HG03457 (cell line): ENCODE measurements around the gene FUT9.

Experiments used
- ATAC-seq: cut with Tn5 transposase; IDR thresholded peaks from one replicate; pipeline ENCODE4 v1.9.1; 2021; ENCODE audit warnings: moderate number of reproducible peaks; ENCODE audit not compliant: unreplicated experiment

The FUT9 gene

DNA sequence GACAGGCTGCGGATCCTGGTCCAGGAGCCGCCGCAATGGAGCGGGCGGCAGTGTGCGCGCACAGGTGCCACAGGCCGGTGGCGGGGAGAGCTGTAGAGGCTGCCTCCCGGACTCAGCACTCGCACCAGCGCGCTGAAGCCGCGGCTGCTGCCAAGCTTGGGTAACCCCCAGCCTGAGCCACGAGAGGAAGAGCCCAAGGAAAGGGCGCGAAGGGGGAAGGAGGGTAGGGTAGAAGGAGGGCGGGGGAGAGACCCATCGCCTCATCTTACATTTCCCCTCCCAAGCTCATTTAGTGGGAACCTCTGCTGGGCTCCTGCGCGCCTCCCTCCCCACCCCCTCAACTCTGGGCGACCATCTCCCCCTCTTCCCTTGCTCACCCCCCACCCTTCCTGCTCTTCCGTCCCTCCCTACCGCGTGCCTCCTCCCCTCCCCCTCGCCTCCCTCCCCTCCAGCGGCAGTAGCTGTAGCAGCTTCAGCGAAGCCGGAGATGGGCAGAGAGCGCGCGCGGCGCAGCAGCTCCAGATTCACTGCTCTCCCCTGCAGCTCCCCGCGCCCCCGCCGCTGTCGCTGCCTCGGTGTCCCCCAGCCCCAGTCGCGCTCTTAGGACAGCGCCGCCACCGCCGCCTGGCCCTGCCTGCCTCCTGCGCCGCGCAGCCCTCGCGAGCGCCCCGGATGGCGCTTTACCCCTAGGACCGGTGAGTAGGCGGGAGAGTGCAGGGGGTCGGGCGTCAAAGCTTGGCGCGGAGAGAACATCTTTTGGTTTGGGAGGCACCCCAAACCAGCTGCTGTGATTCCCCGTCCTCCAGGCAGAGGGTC is at the start of gene FUT9:
Gene FUT9, plus strand, starts transcription at position 457 of the 816 bp plus-strand sequence. CDS start 187,182 bp downstream, outside the sequence.
- ATAC-seq = no peak

DNA sequence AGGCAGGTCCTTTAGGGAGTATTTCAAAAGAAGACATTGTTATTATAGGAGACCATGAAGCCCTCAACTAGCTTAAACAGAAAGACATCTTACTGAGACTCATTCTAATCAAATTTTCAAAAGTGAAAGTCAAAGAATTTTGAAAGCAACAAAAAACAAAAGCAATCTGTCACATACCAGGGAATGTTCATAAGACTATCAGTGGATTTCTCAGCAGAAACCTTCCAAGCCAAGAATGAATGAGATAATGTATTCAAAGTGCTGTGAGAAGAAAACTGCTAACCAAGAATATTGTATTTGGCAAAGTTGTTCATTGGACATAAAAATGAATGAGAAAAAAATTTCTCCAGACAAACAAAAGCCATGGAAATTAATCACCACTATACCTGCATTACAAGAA is 48.2 kb upstream of the FUT9 start:
- no peak for ATAC-seq

DNA sequence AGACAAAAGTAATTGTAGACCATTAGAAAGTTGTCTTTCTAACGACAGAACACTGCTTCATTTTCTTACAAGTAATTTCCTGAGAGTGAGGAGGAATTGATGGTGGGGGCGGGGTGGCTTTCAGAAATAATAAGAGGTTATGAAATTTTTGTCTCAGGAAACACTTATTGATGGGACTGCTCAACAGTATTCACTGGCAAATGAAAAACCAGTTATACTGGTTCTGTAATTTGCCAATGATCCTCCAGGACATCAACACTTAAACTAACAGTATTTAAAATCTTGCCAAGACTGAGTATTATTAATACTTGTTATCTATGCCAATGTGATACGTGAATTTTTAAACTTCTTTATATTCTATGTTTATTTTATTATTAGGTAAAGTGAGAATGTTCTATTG is 41.8 kb upstream of the FUT9 start:
- ATAC-seq = no peak

DNA sequence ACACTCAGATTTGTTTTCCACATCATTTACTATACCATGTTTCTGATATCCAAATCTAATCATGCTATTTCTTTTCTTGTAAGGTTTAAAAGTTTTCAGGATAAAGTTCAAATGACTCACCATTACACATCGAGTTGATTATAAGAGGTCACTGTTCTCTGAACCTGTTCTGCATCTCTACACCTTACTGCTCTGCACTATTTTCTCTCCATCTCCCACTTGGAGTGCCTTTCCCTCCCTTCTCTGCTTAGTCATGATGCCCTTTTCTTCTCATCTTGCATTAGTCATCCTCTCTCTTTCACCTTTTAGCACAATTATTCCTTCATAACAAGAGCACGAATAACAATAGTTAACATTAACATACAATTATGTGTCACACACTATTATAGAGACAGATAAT is 37.5 kb upstream of the FUT9 start:
- no peak for ATAC-seq

DNA sequence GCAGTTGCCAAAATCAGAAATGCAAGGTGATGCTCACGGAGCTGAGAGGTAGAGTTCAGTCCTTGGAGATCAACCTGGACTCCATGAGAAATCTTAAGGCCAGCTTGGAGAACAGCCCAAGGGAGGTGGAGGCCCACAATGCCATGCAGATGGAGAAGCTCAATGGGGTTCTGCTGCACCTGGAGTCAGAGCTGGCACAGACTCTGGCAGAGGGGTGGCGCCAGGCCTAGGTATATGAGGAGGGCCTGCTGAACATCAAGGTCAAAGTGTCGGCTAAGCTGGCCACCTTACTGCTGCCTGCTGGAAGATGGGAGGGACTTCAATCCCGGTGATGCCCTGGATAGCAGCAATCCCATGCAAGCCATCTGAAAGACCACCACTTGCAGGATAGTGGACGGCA is 23.9 kb upstream of the FUT9 start:
- ATAC-seq = no peak

DNA sequence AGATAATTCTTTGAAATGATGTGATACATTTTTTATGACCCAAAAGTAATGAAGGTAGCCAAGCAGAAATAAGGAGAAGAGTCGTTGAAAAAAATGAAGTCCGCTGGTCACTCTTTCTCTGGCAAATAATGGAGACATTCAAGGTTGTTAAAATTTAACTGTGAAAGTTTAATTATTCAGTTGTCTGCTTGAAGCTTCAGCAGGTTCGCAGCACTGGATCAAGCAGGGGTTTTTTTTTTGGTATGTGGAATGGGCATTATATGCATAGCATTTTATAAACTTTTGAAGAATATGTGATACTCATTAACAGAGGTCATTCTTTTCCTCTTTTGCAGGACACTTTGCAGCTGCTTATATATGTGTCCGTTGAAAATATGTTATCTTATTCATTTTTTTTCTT is 21.6 kb upstream of the FUT9 start:
- no peak for ATAC-seq

DNA sequence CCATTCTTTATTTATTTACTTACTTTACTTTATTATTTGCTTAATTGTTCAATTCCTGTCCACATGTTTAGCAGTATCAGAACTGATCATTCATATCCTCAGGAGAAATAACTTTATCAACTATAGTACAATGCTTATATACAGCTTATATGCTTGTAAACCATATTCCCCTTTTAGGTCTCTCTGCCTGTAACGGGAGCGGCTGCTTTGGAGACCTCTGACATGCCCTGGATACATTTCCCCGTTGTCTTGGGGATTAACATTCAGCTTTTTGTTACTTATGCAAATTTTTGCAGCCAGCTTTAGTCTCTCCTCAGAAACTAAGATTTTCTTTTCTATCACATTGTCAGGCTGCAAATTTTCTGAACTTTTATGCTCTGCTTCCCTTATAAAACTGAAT is 17.6 kb upstream of the FUT9 start:
- ATAC-seq = no peak

DNA sequence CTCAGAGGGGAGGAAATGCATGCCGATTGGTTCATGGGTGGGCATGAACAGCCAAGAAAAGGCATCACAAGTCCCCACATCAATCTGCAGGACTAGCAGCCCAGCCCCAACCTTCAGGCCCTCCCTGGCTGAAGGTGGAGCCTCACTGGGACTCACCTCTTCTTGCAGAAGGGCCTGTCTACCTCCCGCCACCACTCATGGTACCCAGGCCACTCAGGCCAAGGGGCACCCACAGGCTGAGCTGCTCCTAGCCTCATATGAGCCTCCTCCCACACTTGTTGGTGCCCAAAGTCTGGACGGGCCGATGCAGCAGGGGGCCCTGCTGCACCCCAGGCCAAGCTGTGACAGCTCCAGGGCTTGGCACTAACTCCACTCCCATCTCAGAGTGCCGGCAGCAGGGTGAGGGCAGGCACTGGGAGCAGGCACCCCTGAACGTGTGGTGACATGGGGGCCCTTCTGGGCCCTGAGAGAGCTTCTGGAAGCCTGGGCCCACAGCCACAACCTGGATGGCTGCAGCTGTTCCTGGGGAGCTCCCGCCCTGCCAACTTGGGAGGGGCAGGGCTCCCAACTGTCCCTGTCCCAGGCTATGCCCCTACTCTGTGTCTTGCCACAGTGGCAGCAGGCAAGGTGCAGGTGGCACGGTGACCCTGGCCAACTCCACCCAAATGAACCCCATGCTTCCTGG is 13.7 kb upstream of the FUT9 start:
- no peak for ATAC-seq

DNA sequence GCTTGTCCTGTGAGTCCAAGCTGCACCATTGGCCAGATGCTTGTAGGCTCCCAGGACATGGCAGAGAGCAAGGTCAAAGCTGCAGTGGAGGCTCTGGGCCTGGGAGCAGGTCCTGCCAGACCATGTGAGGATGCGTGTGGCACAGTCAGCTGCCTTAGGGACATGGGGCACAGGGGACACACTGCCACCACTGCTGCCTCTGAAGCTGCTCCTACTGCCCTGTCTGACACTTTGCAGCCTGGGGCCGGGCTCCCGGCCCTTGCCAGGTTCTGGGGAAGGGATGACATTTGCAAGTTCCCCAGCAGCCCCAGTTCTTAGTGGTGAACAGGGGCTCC is 13.2 kb upstream of the FUT9 start:
- ATAC-seq = no peak

DNA sequence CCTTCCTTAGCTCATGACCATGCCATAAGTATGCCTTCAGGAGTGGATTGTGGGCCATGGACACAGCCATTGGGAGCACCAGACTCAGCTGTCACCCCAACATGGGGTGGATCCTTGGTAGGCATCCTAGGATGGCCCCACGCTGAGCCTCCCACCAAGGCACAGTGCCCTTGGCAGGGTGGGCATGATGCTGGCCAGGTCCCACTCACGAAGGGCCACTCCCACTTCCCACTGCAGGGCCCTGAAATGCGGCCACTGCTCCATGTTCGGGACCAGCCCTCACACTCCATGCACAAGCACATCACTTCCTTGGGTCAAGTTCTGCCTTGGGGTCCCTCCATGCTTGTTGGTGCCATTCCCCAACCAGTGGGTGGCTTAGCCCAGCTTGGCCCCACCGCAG is 12.9 kb upstream of the FUT9 start:
- ATAC-seq = no peak

DNA sequence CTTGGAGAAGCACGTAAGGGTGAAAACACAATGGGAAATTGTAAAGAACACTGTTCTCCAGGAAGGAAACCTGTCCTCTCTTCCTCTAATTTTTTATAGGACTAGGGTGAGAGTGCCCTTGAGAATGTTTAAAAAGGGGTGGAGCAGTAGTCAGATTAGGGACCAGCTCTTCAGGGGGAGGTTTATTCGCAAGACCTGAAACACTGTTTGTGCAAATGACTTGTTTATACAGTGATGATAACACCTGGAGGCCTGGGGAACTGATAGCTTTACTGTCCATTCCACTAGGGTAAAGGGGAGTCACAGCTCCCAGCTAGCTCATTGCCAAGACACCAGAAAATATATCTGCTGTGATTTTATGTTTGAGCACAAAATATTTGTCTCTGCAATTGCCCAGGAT is 8.1 kb upstream of the FUT9 start:
- no peak for ATAC-seq

DNA sequence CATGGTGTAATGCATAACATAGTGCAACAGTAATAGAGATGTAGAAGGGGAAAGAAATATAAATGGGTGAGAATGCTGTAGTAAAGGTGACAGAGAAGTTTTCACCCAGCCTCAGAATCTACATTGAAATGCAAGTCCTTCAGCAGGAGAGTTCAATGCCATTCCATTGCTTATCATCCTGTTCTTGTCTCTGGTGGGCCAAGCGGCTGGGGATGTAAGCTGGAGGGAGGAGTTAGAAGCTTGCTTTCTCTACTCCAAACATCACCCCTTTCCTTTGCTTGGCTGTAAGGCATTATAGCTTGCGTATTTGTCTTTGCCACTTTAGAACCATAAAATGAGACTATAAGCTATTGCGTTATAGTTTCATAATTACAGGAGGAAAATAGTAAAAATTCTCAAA is 2.2 kb upstream of the FUT9 start:
- no peak for ATAC-seq

DNA sequence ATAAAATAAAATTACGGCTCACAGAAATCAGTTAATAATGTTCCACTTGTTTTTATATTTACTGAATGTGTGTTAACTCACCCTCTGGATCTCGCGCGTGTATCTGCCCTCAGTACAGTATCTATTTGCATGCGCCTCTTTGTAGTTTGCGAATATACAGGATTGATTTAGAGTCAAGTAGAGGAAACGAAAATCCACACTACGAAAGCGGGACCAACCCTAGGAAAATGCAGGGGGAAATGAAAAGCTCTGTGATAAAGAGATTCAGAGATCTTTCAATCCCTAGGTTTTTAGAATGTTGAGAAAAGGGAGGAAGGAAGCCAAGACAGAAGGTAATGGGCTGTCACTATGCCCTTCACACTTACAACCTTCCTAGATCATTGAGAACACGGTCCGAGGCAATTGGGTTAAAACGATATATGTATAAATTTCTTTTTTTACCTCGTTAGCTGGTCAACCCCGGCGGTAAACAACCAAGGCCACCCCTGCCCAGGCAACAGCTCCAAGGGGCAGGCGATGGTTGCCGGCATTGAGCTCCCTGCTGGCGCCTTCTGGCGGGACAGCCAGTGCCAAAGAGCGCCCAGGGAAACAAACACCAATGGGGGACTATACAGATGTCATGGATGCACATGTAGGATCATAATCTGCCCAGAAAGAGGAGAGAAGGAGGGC is 792 bp upstream of the FUT9 start:
- no peak for ATAC-seq

DNA sequence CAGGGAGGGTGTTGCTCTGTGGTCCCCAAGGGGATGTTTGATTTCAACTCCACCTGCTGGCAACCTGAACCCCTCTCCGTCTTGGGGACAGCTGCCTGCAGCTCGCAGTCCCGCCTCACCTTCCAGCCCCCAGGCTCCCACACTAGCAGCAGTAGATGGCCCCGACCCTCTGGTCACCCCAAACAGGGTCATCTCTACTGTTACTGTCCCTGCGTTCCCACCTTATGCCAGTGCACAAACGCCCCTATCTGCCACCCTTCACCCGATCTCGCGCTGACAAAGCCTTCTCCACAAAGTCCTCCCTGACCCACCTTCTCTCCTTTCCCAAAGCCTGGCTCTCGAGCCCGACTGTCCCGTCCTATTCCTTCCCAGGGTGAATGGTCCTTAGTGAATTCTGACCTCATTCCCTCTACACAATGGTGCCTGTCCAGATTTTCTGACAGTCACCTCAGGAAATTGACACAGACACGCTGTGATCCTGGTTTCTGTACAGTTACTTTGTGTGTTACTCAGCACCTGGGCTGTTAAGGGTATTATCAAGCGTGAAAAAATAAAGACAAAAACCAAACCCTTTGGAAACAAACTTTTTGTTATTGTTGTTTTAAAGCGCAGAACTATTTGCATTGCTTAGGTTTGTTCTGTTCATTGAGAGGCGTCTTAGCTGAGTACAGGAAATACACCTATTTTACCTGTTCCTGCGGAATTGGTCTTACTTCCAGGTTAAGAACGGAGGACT is 728 bp downstream of the FUT9 start:
- no peak for ATAC-seq

DNA sequence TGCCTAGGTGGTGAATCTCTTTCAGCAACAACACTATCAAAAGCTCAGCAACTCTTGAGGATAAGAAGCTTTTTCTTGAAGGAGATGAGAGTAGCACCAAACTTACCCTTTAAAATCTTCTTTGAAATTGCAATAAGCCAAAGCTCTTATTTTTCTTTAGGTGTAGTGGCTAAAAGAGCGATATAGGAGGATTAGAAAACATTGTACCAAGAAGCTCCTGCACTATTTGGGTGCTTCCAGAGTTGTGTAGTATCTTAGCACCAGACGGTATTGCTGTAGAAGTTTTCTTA is 1.2 kb downstream of the FUT9 start:
- no peak for ATAC-seq

DNA sequence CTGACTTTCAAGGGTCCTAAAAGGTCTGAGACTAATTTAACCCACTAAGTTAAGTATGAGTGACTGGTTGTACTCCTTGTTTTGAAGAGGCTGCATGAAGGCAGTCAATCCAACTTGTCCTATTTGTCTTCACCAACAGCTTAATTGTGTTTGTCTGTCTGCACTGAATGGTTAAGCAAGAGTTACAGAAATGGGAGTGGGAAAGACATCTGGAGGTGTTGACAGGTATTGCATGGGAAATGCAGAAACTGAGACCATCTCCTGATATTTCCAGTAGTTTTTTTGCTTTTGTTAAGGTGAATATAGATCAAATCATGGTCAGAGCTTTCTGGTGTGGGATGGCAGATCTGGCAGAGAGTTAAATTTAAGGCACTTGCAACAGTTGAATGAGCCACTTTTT is 6.5 kb downstream of the FUT9 start:
- no peak for ATAC-seq

DNA sequence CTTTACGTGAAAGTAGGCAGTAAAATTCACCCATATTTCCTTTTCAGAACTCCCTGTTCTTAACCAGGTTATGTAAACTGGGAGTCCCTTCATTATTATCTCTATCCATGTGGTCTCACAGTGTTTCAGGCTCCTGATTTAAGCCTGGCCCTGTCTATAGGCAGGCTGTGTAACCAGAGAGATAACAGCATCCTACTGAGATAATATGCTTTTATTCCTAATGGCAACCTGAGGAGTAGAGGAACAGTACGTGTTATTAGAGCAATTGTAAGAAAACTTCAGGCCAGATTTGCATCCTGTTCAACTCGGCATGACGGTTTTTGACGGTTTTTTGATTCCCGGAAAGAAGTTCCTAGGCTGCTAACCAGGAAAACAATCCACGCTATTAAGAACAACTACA is 16.9 kb downstream of the FUT9 start:
- ATAC-seq = no peak

DNA sequence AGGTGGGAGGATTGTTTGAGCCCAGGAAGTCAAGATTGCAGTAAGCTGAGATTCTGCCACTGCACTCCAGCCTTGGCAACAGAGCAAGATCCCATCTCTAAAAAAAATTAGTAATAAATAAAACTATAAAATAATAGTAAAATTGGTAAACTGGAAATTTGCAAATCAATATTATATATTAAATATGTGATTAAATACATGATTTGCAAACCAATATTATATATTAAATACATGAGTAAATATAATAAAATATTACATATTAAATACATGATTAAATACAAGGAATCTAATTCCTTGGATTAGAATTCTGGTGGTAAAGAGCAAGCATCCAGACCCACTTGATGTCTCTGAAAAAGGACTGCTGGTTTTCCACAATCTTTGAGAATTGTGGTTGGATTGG is 35.8 kb downstream of the FUT9 start:
- no peak for ATAC-seq

DNA sequence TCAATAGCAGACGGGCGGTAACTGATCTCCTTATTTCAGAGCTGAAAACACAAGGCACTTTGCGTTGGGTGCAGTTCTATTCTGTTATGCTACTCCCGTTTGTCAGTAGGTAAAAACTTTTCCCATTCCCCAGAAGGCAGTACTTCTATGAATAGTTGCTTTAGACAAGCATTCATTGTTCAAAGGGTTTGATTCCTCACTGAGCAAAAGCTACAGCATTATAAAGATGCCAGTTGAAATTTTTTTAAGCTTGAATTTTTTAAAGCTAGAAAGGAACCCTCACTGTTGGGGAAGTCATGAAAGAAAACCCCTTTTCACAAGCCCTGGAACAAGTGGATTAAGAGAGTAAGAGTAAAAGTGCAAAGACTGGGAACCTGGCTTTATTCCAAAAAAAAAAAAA is 42.3 kb downstream of the FUT9 start:
- ATAC-seq = no peak

DNA sequence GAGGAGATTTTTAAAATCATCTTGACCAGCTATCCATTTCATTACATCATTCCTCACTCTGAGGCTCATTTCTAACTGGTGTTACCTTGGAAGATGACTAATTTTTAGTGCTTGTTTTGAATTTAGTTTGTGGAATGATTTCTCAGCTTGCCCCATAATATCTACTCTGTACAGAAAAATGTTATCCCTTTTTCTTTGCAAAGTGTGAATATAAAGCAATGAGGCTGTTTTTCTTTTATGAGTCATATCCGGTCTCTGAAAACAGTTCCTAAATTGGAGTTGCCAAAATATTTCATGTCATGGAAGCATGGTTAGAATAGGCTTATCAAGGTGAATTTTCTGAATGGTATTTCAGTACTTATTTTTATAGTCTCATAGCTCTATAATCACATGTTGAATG is 43.8 kb downstream of the FUT9 start:
- ATAC-seq = no peak

DNA sequence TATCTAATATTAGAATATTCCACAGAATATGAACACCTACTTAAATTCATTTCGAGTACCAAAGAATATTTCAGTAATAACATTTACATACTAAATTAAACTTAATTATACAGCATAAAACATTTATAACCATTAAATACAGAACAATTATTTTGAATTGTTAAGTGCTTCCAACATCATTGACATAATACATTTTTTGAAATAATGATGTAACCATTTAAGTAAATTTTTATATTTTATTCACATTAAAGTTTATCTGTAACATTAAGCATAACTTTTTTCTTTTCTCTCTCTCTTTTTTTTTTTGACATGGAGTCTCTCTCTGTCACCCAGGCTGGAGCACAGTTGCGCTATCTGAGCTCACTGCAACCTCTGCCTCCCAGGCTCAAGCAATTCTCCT is 44.5 kb downstream of the FUT9 start:
- no peak for ATAC-seq

DNA sequence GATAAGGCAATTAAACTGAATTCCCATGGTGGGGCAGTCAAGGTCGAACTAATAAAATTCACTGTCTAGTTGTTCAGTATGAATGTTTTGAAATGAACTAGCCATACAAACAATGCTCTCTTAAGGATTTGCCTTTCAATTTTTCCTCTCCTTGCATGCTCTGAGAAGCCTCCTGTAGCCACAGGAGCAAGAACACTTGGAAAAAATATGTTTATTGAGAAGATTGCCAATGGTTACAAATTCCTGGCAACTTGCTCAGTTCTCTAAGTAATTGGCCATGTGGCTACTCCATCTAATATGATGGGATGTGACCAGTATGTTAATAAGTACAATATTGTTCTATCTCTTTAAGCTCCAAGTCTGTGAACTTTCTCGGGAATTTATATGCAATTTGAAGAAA is 49.4 kb downstream of the FUT9 start:
- ATAC-seq = no peak
